GM12878 (cell line): ENCODE data around the gene SNX8. TPM values are rescaled to one million over a fixed set of nuclear protein-coding genes. Genes with fewer than 3 reads are reported as not detected.

Experiments used
- BACH1 ChIP-seq: fragments of 450-650 bp; IDR thresholded peaks from 2 replicates; pipeline ENCODE4 v1.6.1; 2017; ENCODE audit warnings: mild to moderate bottlenecking, borderline replicate concordance
- CREM ChIP-seq: IDR thresholded peaks from 2 replicates; pipeline ENCODE4 v1.6.1; 2014; ENCODE audit warnings: antibody characterized with exemption, low read depth
- CTCF ChIP-seq, 3 experiments: IDR thresholded peaks in 2 of 3; conservative IDR thresholded peaks in 1 of 3; 2 replicates each; pipeline ENCODE4 v1.5.1; 2011; ENCODE audit warnings: low read depth in 3 of 3, low read length in 3 of 3, mild to moderate bottlenecking in 3 of 3, control low read depth in 2 of 3, moderate library complexity in 2 of 3, inconsistent platforms in 1 of 3, mixed read lengths in 1 of 3; ENCODE audit not compliant: control insufficient read depth in 2 of 3, insufficient read depth in 1 of 3; ENCODE audit errors: extremely low read depth in 1 of 3
- IKZF1 ChIP-seq: fragments of 450-650 bp; conservative IDR thresholded peaks from 2 replicates; pipeline ENCODE4 v1.6.1; 2017; ENCODE audit warnings: antibody characterized with exemption, mild to moderate bottlenecking
- KAT2A ChIP-seq: conservative IDR thresholded peaks from 2 replicates; pipeline ENCODE4 v1.6.1; 2011; ENCODE audit warnings: low read depth, low read length; ENCODE audit not compliant: control insufficient read depth
- MTA2 ChIP-seq: fragments of 450-650 bp; IDR thresholded peaks from 2 replicates; pipeline ENCODE4 v1.6.1; 2016; ENCODE audit warnings: low read depth, mild to moderate bottlenecking, moderate library complexity
- RAD21 ChIP-seq: IDR thresholded peaks from 2 replicates; pipeline ENCODE4 v1.6.1; 2011; ENCODE audit warnings: mild to moderate bottlenecking, low read depth, low read length, moderate library complexity; ENCODE audit not compliant: insufficient read depth
- USF1 ChIP-seq: IDR thresholded peaks from 2 replicates; pipeline ENCODE4 v1.6.1; 2011; ENCODE audit warnings: borderline replicate concordance, low read depth, mild to moderate bottlenecking, moderate library complexity, mixed read lengths, low read length; ENCODE audit not compliant: insufficient read depth; ENCODE audit errors: extremely low read length
- YBX1 ChIP-seq: fragments of 450-650 bp; IDR thresholded peaks from 2 replicates; pipeline ENCODE4 v1.6.1; 2016; ENCODE audit warnings: antibody characterized with exemption
- polyA plus RNA-seq, 11 experiments: library from polyadenylated mRNA; depleted of rRNA in 4 of 11; unstranded in 6 of 11; stranded (reverse) in 5 of 11; fragments of >200 nt; fragmentation: Nextera tagmentation in 4 of 11; fragmentation: Illumina TruSeq in 1 of 11; extraction: Ambion mirVana in 4 of 11; extraction: Trizol in 1 of 11; gene quantifications; 1 replicate in 1 of 11; 2 replicates in 10 of 11; pipeline versions ENCODE4 v1.2.1 to v1.2.3, GENCODE V29; 2011 to 2016; ENCODE audit warnings: inconsistent platforms in 2 of 11, missing spikeins in 2 of 11, low read depth in 1 of 11
- total RNA-seq, 4 experiments: library from RNA; depleted of rRNA in 3 of 4; stranded (reverse); fragments of >200 nt in 3 of 4; fragmentation: Illumina TruSeq in 1 of 4; extraction: Trizol in 1 of 4; gene quantifications; 2 replicates each; pipeline versions ENCODE4 v1.2.1 to v1.2.3, GENCODE V29; 2013 to 2021
- TF ChIP-seq, protein P1 (sequence below): IDR thresholded peaks from 2 replicates; pipeline ENCODE4 v1.6.1; 2011; ENCODE audit warnings: low read depth, low read length, improper control_type of control experiment, borderline replicate concordance
- TF ChIP-seq, protein P2 (sequence below): IDR thresholded peaks from 2 replicates; pipeline ENCODE4 v1.6.1; 2011; ENCODE audit warnings: low read depth, mild to moderate bottlenecking, low read length, moderate library complexity, borderline replicate concordance; ENCODE audit errors: extremely low read depth

Gene SNX8
- total and polyA plus RNA-seq, 10 of the 15 experiments (the other 5 are each of a cell fraction or from before 2014, with no cell fraction given): 6.4 to 210 (median 97.6) TPM

DNA sequence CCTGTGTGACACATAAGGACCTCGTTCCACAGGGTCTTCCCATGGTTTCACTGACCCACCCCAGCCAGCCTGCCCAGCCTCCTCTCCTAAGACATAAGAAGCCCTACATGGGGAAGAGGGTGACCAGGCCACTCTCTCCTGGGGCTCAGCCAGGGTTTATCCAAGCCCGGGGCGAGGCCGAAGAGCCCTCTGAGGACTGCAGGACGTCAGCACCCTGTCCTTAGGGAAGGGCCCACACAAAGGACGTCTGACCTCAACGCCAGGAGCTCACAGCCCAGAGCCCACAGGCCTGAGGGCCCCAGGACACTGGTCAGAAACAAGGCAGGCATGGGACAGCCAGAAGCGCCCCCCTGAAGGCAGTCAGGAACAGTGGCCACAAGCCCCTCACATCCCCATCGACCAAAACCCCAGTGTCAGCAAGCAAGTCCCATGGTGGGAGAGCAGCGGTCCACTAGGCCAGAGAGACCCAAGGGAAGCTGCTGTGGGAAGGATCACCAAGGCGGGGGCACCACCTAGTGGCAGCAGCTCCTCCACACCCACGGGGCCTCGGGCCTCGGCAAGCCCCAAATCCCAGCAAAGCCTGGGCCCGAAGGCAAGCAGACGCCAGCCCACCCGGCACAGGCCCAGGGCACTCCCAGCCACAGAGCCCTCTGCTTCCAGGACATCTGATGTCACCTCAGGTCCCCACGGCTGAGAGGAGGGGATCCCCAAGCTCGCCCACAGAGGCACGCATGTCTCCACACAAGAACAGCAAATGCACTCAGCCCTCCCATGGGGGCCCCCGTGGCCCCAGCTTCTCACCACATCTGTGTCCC lies 104.9 kb downstream of the SNX8 start (continued):
- TF ChIP-seq CTCF (IDR thresholded peaks at IDR 0.05 in 2 of 3, conservative IDR thresholded peaks at IDR 0.05 in 1 of 3; ENCODE audit: control insufficient read depth in 2 of 3, extremely low read depth in 1 of 3, insufficient read depth in 1 of 3, low read depth in 3 of 3, low read length in 3 of 3): peak; percentile 74 to 88 (median 88)
- TF ChIP-seq, protein P1, sequence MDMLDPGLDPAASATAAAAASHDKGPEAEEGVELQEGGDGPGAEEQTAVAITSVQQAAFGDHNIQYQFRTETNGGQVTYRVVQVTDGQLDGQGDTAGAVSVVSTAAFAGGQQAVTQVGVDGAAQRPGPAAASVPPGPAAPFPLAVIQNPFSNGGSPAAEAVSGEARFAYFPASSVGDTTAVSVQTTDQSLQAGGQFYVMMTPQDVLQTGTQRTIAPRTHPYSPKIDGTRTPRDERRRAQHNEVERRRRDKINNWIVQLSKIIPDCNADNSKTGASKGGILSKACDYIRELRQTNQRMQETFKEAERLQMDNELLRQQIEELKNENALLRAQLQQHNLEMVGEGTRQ: no peak
- peak; percentile 62; the same call in 1 of the 2 replicates for TF ChIP-seq BACH1
- peak; percentile 60 for TF ChIP-seq IKZF1
- no peak for TF ChIP-seq YBX1
- TF ChIP-seq CREM: peak; percentile 73
- TF ChIP-seq USF1: no peak
- no peak for TF ChIP-seq KAT2A
- TF ChIP-seq, protein P2, sequence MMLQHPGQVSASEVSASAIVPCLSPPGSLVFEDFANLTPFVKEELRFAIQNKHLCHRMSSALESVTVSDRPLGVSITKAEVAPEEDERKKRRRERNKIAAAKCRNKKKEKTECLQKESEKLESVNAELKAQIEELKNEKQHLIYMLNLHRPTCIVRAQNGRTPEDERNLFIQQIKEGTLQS: no peak
- peak; percentile 57; the same call in 1 of the 2 replicates for TF ChIP-seq MTA2
- peak; percentile 84 for TF ChIP-seq RAD21
